Spleen (tissue), 7 donors: ENCODE data around the gene GAGE2A.

Experiments
- POLR2A ChIP-seq, 3 donors: fragments of 450-650 bp; IDR thresholded peaks; one replicate each; pipeline ENCODE4 v1.5.1; 2017; ENCODE audit warnings: antibody characterized with exemption in 3 of 3, mild to moderate bottlenecking in 1 of 3
- POLR2AphosphoS5 ChIP-seq, 3 donors: sonication (generic); formaldehyde crosslinking; IDR thresholded peaks; one replicate each; pipeline ENCODE4 v1.5.1; 2017; ENCODE audit warnings: antibody characterized with exemption in 3 of 3
- TF ChIP-seq, protein P1 (sequence below), 11 experiments: fragments of 200-600 bp in 7 of 11; fragments of 450-650 bp in 4 of 11; sonication (generic) in 4 of 11; IDR thresholded peaks in 8 of 11; conservative IDR thresholded peaks in 3 of 11; 1 replicate in 7 of 11; 2 replicates in 4 of 11; pipeline versions ENCODE4 v1.4.0 to v1.8.0; 2016 to 2021; ENCODE audit warnings: antibody characterized with exemption in 11 of 11, inconsistent platforms in 4 of 11, mild to moderate bottlenecking in 1 of 11
- donor health status: DM: no; HTN: no; CAD: no; lungs with moderate emphysema.
- donor health status: DM: no; HTN: no; CAD: no.
- donor health status: DM: no; HTN: no; CAD: no.

DNA sequence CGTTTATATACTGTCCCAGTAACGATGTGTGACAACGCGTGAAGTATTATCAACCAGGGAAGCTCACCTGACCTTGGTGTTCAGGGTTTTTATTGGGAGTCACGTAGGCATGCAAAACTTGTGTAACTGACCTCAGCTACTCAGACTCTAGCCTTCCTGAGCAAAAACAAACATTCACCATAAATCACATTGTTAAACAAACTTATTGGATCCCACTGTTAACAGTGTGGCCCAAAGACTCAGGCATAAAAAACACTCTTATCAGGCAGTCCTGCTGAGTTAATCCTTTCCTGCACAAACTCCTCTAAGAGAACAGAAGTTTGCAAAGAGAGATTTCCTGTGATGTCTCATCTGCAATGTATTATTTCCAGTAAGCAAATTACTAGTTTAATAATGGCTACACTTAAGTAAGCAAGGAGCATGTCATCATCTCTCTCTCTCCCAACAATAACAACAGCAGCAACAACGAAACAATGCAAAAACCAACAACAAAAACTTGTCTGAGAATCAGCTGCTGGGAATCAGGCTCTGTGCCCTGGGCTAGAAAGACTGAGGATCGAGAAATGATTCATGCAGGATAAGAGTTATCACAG is 21.5 kb downstream of the GAGE2A start:
- TF ChIP-seq, protein P1, sequence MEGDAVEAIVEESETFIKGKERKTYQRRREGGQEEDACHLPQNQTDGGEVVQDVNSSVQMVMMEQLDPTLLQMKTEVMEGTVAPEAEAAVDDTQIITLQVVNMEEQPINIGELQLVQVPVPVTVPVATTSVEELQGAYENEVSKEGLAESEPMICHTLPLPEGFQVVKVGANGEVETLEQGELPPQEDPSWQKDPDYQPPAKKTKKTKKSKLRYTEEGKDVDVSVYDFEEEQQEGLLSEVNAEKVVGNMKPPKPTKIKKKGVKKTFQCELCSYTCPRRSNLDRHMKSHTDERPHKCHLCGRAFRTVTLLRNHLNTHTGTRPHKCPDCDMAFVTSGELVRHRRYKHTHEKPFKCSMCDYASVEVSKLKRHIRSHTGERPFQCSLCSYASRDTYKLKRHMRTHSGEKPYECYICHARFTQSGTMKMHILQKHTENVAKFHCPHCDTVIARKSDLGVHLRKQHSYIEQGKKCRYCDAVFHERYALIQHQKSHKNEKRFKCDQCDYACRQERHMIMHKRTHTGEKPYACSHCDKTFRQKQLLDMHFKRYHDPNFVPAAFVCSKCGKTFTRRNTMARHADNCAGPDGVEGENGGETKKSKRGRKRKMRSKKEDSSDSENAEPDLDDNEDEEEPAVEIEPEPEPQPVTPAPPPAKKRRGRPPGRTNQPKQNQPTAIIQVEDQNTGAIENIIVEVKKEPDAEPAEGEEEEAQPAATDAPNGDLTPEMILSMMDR (IDR thresholded peaks at IDR 0.05 in 8 of 11, conservative IDR thresholded peaks at IDR 0.05 in 3 of 11), result no peak
- TF ChIP-seq POLR2AphosphoS5 (IDR thresholded peaks at IDR 0.05) (no peak), POLR2A (IDR thresholded peaks at IDR 0.05) (no peak)
